Heart left ventricle (tissue), 16 donors: Measurements from ENCODE around the gene TOGARAM1. TPM values are rescaled to one million over a fixed set of nuclear protein-coding genes. Genes with fewer than 3 reads are reported as not detected.
A peak's percentile ranks its signal among the peaks of the same experiment; 100 is the strongest.

ENCODE experiments used
- ATAC-seq, 4 donors: fragments of 200-7000 bp; cut with Tn5 transposase; one replicate each; pipeline ENCODE4 v1.9.1; 2020 to 2022; ENCODE audit warnings: moderate library complexity in 4 of 4, mild to moderate bottlenecking in 3 of 4, moderate number of reproducible peaks in 1 of 4
- DNase-seq, 5 donors: peaks; one replicate each; pipeline ENCODE4 v3.0.0-alpha.2; 2020
- H3K27ac ChIP-seq, 12 donors: fragments of 200-600 bp; sonication (generic) in 4 of 12; one replicate each; pipeline versions ENCODE4 v1.5.0 to v1.8.0; 2016 to 2022; ENCODE audit warnings: mild to moderate bottlenecking in 2 of 12
- H3K27me3 ChIP-seq, 9 donors: fragments of 200-600 bp; sonication (generic) in 2 of 9; one replicate each; pipeline versions ENCODE4 v1.5.1 to v1.8.0; 2016 to 2022; ENCODE audit warnings: mild to moderate bottlenecking in 3 of 9
- H3K36me3 ChIP-seq, 9 donors: fragments of 200-600 bp; sonication (generic) in 2 of 9; one replicate each; pipeline versions ENCODE4 v1.5.0 to v1.8.0; 2018 to 2022; ENCODE audit warnings: mild to moderate bottlenecking in 2 of 9
- H3K4me1 ChIP-seq, 12 donors: fragments of 200-600 bp; sonication (generic) in 4 of 12; one replicate each; pipeline versions ENCODE4 v1.5.0 to v1.8.0; 2016 to 2022; ENCODE audit warnings: mild to moderate bottlenecking in 3 of 12
- H3K4me3 ChIP-seq, 12 donors: fragments of 200-600 bp; sonication (generic) in 4 of 12; one replicate each; pipeline versions ENCODE4 v1.5.0 to v1.8.0; 2017 to 2022; ENCODE audit warnings: mild to moderate bottlenecking in 9 of 12, moderate library complexity in 4 of 12
- H3K9me3 ChIP-seq, 12 donors: fragments of 200-600 bp; sonication (generic) in 4 of 12; one replicate each; pipeline versions ENCODE4 v1.5.0 to v1.8.0; 2016 to 2022; ENCODE audit warnings: mild to moderate bottlenecking in 1 of 12
- CTCF ChIP-seq, 12 donors: fragments of 200-600 bp; sonication (generic) in 4 of 12; IDR thresholded peaks; one replicate each; pipeline versions ENCODE4 v1.5.0 to v1.8.0; 2018 to 2022; ENCODE audit warnings: antibody characterized with exemption in 12 of 12, mild to moderate bottlenecking in 5 of 12
- POLR2A ChIP-seq, 2 donors: fragments of 450-650 bp; IDR thresholded peaks; one replicate each; pipeline ENCODE4 v1.6.1; 2017; ENCODE audit warnings: antibody characterized with exemption in 2 of 2, mild to moderate bottlenecking in 2 of 2, moderate library complexity in 2 of 2
- WGBS, 4 donors: extraction: QIAGEN DNeasy Blood & Tissue Kit in 2 of 4; methylation state at CpG; one replicate each; pipeline versions ENCODE4 v1.1.5 to v1.1.7; 2013 to 2018; 5-methylcytosine and 5-hydroxymethylcytosine counted together
- intact Hi-C, 10 donors: fragments of 100-400 bp; cut with DNase I; formaldehyde crosslinking; loops; one replicate each; pipeline versions ENCODE4 v1.11.1 to v1.14.2; 2022
- polyA plus RNA-seq, 2 donors: library from polyadenylated mRNA; stranded (reverse); fragments of 200-250 nt; gene quantifications; one replicate each; pipeline ENCODE4 v1.2.3, GENCODE V29; 2013
- total RNA-seq, 9 donors: library from RNA; depleted of rRNA in 2 of 9; stranded (reverse); fragments of >200 nt in 2 of 9; fragmentation: NEBNext Ultra II Directional in 3 of 9; extraction: Animal tissue kit (Norgen Biotek cat#: 25700) in 3 of 9; gene quantifications; one replicate each; pipeline versions ENCODE4 v1.1.0 to v1.2.4, GENCODE V29; 2016 to 2023
- donor health status: ischemic (EF 13 %, LVEDD 7.1; RV severe dilation, severe dysfunction).
- donor health status: healthy with polysubstance abuse.
- donor health status: DM: no; HTN: yes; CAD: no.
- donor health status: DM: no; HTN: no; CAD: no.
- donor health status: ischemic (EF 25% LVEDD 6.9; RV normal size, moderate dysfunction).
- donor health status: ischemic (EF 25% LVEDD 5.7; RV mildly dilated, moderate dysfunction).
- donor health status: healthy.
- donor health status: DM: yes; HTN: yes; CAD: no.
- donor health status: ischemic (EF 35%, LVEDD 5.7; RV mildly dilated, moderate dysfunction).
- donor health status: nonischemic (EF 11% LVEDD 7.7; RV severe dilation, severe dysfunction).
- donor health status: DM: yes; HTN: yes; CAD: no.
- donor health status: PGD.
- donor health status: ischemic (EF 29% LVEDD 5.4; RV normal size, mild dysfunction).
- donor health status: nonischemic (EF 23%, LVEDD 6.1; RV moderate dilation, normal function).

TOGARAM1 gene
- total and polyA plus RNA-seq, 11 donors = 2.7 to 24.0 (median 18.4) TPM

GRCh38 chr14:45028107-45028626, 66.2 kb downstream of the TOGARAM1 start:
- Histone ChIP-seq H3K9me3 (no peaks in the 10 kb centered on the region), H3K27me3 (no peaks in the 10 kb centered on the region), H3K36me3 (peaks cover 0 to 98% (median 57%) of the 10 kb centered on the region in 9 donors), H3K4me1 (no peaks in the 10 kb centered on the region), H3K27ac (no peak overlapping the region), H3K4me3 (no peak overlapping the region)
- ATAC-seq (no peak), DNase-seq (no peak)
- TF ChIP-seq POLR2A (IDR thresholded peaks at IDR 0.05) = no peak
- TF ChIP-seq CTCF (IDR thresholded peaks at IDR 0.05) = no peak
- WGBS, 4 donors = 85 to 92% (median 91%) methylated on average over 2 of the region's 2 CpGs
- intact Hi-C loops = no loop called here

GRCh38 chr14:45034730-45035129, 72.7 kb downstream of the TOGARAM1 start:
- Histone ChIP-seq H3K27ac (no peak overlapping the region), H3K27me3 (no peaks in the 10 kb centered on the region), H3K4me3 (no peak overlapping the region), H3K36me3 (peaks cover 0 to 98% (median 74%) of the 10 kb centered on the region in 9 donors), H3K4me1 (no peaks in the 10 kb centered on the region), H3K9me3 (no peaks in the 10 kb centered on the region)
- ATAC-seq (no peak), DNase-seq (no peak)
- intact Hi-C loops = no loop called here
- TF ChIP-seq POLR2A (IDR thresholded peaks at IDR 0.05) = no peak
- no peak for TF ChIP-seq CTCF (IDR thresholded peaks at IDR 0.05)

- Histone ChIP-seq H3K27me3 (no peaks in the 10 kb centered on the region), H3K36me3 (peaks cover 0 to 80% (median 54%) of the 10 kb centered on the region in 9 donors), H3K4me3 (no peak overlapping the region), H3K4me1 (no peaks in the 10 kb centered on the region), H3K27ac (no peak overlapping the region), H3K9me3 (no peaks in the 10 kb centered on the region)
- 88 to 98% (median 98%) methylated on average over 5 of the region's 5 CpGs for WGBS, 4 donors
- ATAC-seq (peak in 1 of 4 donors; percentile 29), DNase-seq (no peak)
- intact Hi-C loops = no loop called here
- no peak for TF ChIP-seq CTCF (IDR thresholded peaks at IDR 0.05)
- TF ChIP-seq POLR2A (IDR thresholded peaks at IDR 0.05) = no peak
Observed at GRCh38 chr14:45038256-45038655, 76.3 kb downstream of the TOGARAM1 start.

- peaks cover 0 to 80% (median 48%) of the 10 kb centered on the region in 9 donors for H3K36me3 ChIP-seq
- DNase-seq (no peak), ATAC-seq (peak in 1 of 4 donors; percentile 20)
- TF ChIP-seq POLR2A (IDR thresholded peaks at IDR 0.05) (no peak), CTCF (IDR thresholded peaks at IDR 0.05) (no peak)
- no peaks in the 10 kb centered on the region for H3K27me3 ChIP-seq
- H3K4me3 ChIP-seq = no peak overlapping the region
- no peaks in the 10 kb centered on the region for H3K4me1 ChIP-seq
- 98 to 100% (median 99%) methylated on average over 2 to 5 of the region's 5 CpGs for WGBS, 4 donors
- no peaks in the 10 kb centered on the region for H3K9me3 ChIP-seq
- no peak overlapping the region for H3K27ac ChIP-seq
- intact Hi-C loops = no loop called here
Observed at GRCh38 chr14:45038865-45039264, 76.9 kb downstream of the TOGARAM1 start.
